Progenitor cell of endocrine pancreas (in vitro differentiated cells): ENCODE measurements around the gene NRXN2. TPM values are rescaled to one million over a fixed set of nuclear protein-coding genes. Genes with fewer than 3 reads are reported as not detected.

Experiments
- DNase-seq: peaks from one replicate; pipeline ENCODE4 v3.0.0; 2021; ENCODE audit warnings: low spot score; ENCODE audit not compliant: unreplicated experiment
- H3K27ac Mint-ChIP-seq: 2 replicates; pipeline ENCODE4 v1.8.0; 2021; ENCODE audit warnings: mild to moderate bottlenecking, moderate library complexity, mixed read lengths
- H3K27me3 Mint-ChIP-seq: 2 replicates; pipeline ENCODE4 v1.8.0; 2021; ENCODE audit warnings: mixed read lengths
- H3K36me3 Mint-ChIP-seq: 2 replicates; pipeline ENCODE4 v1.8.0; 2022; ENCODE audit warnings: mixed read lengths; ENCODE audit not compliant: insufficient read depth
- H3K4me1 Mint-ChIP-seq: 2 replicates; pipeline ENCODE4 v1.8.0; 2021; ENCODE audit warnings: low read depth, mixed read lengths
- H3K4me3 Mint-ChIP-seq: 2 replicates; pipeline ENCODE4 v1.8.0; 2021; ENCODE audit warnings: low read depth, mild to moderate bottlenecking, moderate library complexity, mixed read lengths
- H3K9me3 Mint-ChIP-seq: 2 replicates; pipeline ENCODE4 v1.8.0; 2021; ENCODE audit warnings: low read depth, mixed read lengths
- CTCF ChIP-seq: fragments of 200-600 bp; sonication (generic); IDR thresholded peaks from one replicate; pipeline ENCODE4 v1.5.0; 2021; ENCODE audit warnings: antibody characterized with exemption, mild to moderate bottlenecking; ENCODE audit not compliant: unreplicated experiment
- total RNA-seq: library from RNA; stranded (reverse); gene quantifications from 2 replicates; pipeline ENCODE4 v1.2.1, GENCODE V29; 2021

NRXN2 gene
- total RNA-seq, 1 donor from 2014 or later = 0.17 TPM

- H3K9me3 Mint-ChIP-seq = no peaks in the 10 kb centered on the region
- no peak overlapping the region for H3K27ac Mint-ChIP-seq
- no peak overlapping the region for H3K4me3 Mint-ChIP-seq
- no peaks in the 10 kb centered on the region for H3K27me3 Mint-ChIP-seq
- no peak for DNase-seq
- peaks cover 7% of the 10 kb centered on the region for H3K36me3 Mint-ChIP-seq
- TF ChIP-seq CTCF = no peak
- H3K4me1 Mint-ChIP-seq = peaks cover 14% of the 10 kb centered on the region
Observed at GRCh38 chr11:64757549-64758329, 34.7 kb upstream of the NRXN2 start.

GRCh38 chr11:64755681-64756361 lies 32.8 kb upstream of the NRXN2 start:
- no peak for DNase-seq
- Mint-ChIP-seq H3K27me3 (no peaks in the 10 kb centered on the region), H3K9me3 (no peaks in the 10 kb centered on the region), H3K36me3 (no peaks in the 10 kb centered on the region), H3K4me3 (no peak overlapping the region), H3K4me1 (peaks cover 11% of the 10 kb centered on the region), H3K27ac (no peak overlapping the region)
- TF ChIP-seq CTCF = no peak

GRCh38 chr11:64754919-64755662 lies 32.1 kb upstream of the NRXN2 start:
- Mint-ChIP-seq H3K36me3 (peaks cover under 1% of the 10 kb centered on the region), H3K4me3 (no peak overlapping the region), H3K9me3 (no peaks in the 10 kb centered on the region), H3K27ac (no peak overlapping the region), H3K27me3 (peaks cover 1% of the 10 kb centered on the region), H3K4me1 (peaks cover 10% of the 10 kb centered on the region)
- DNase-seq = no peak
- TF ChIP-seq CTCF = no peak

GRCh38 chr11:64754124-64754918 lies 31.3 kb upstream of the NRXN2 start:
- TF ChIP-seq CTCF = no peak
- Mint-ChIP-seq H3K27ac (no peak overlapping the region), H3K36me3 (peaks cover 2% of the 10 kb centered on the region), H3K4me1 (peaks cover 2% of the 10 kb centered on the region), H3K9me3 (no peaks in the 10 kb centered on the region), H3K27me3 (peaks cover 3% of the 10 kb centered on the region), H3K4me3 (no peak overlapping the region)
- DNase-seq = no peak
